GM19328 (cell line): ENCODE measurements around the gene PPP1R1C.

ENCODE experiments used
- ATAC-seq: cut with Tn5 transposase; IDR thresholded peaks from one replicate; pipeline ENCODE4 v1.9.1; 2021; ENCODE audit warnings: mild to moderate bottlenecking, moderate library complexity; ENCODE audit not compliant: unreplicated experiment

PPP1R1C gene

GRCh38 chr2:182097571-182098164 lies 112.0 kb downstream of the PPP1R1C start:
- no peak for ATAC-seq

- ATAC-seq, result no peak
Measured at GRCh38 chr2:182098648-182099047, 113.0 kb downstream of the PPP1R1C start.

GRCh38 chr2:182101263-182101662 lies 115.6 kb downstream of the PPP1R1C start:
- no peak for ATAC-seq

GRCh38 chr2:182103526-182103925 lies 117.9 kb downstream of the PPP1R1C start:
- no peak for ATAC-seq

GRCh38 chr2:182110347-182110746 lies 124.7 kb downstream of the PPP1R1C start:
- ATAC-seq, result no peak

- ATAC-seq, result no peak
Measured at GRCh38 chr2:182113334-182113733, 127.7 kb downstream of the PPP1R1C start.

- ATAC-seq, result no peak
Measured at GRCh38 chr2:182115258-182115657, 129.6 kb downstream of the PPP1R1C start.

GRCh38 chr2:182116774-182117173 lies 131.1 kb downstream of the PPP1R1C start:
- no peak for ATAC-seq

- ATAC-seq, result no peak
Measured at GRCh38 chr2:182117196-182117595, 131.5 kb downstream of the PPP1R1C start.

- no peak for ATAC-seq
Measured at GRCh38 chr2:182128821-182129707, 143.4 kb downstream of the PPP1R1C start.

- no peak for ATAC-seq
Measured at GRCh38 chr2:182132605-182133004, 147.0 kb downstream of the PPP1R1C start.

GRCh38 chr2:182133195-182133891 lies 147.7 kb downstream of the PPP1R1C start:
- ATAC-seq, result no peak

GRCh38 chr2:182134201-182134600 lies 148.5 kb downstream of the PPP1R1C start:
- ATAC-seq, result no peak

- ATAC-seq, result no peak
Measured at GRCh38 chr2:182142062-182142461, 156.4 kb downstream of the PPP1R1C start.

- no peak for ATAC-seq
Measured at GRCh38 chr2:182144041-182144775, 158.6 kb downstream of the PPP1R1C start.

GRCh38 chr2:182144776-182145165 lies 159.1 kb downstream of the PPP1R1C start:
- no peak for ATAC-seq

GRCh38 chr2:182148344-182148743 lies 162.7 kb downstream of the PPP1R1C start:
- ATAC-seq, result no peak

GRCh38 chr2:182163878-182164277 lies 178.2 kb downstream of the PPP1R1C start:
- ATAC-seq, result no peak

GRCh38 chr2:182164686-182165085 lies 179.0 kb downstream of the PPP1R1C start:
- ATAC-seq, result no peak

- ATAC-seq, result no peak
Measured at GRCh38 chr2:182165202-182165601, 179.5 kb downstream of the PPP1R1C start.

GRCh38 chr2:182166406-182166805 lies 180.8 kb downstream of the PPP1R1C start:
- no peak for ATAC-seq
